GM12872 (cell line): ENCODE data around the gene MTCP1.

Experiments used
- TF ChIP-seq, protein P1 (sequence below): IDR thresholded peaks from 3 replicates; pipeline ENCODE4 v1.5.1; 2011; ENCODE audit warnings: low read depth, mild to moderate bottlenecking, low read length, moderate library complexity; ENCODE audit not compliant: insufficient read depth

The MTCP1 gene

DNA sequence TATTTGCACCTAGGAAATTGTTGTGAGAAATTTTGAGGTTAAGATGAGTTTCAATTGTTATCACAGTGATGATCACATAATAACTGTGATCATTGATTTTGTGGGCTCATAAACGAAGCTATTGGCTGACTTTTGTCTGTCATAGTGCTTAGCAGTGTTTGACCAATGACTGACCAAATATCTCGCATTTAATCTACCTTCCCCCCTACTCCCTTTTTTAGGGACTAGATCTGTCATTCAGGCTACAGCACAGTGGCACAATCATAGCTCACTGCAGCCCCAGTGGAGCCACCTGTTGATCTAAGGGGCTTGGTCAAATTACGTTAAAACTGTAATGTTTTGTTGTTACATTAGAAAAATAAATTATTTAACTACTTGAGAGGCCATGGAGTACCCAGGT is 42.8 kb downstream of the MTCP1 start:
- TF ChIP-seq, protein P1, sequence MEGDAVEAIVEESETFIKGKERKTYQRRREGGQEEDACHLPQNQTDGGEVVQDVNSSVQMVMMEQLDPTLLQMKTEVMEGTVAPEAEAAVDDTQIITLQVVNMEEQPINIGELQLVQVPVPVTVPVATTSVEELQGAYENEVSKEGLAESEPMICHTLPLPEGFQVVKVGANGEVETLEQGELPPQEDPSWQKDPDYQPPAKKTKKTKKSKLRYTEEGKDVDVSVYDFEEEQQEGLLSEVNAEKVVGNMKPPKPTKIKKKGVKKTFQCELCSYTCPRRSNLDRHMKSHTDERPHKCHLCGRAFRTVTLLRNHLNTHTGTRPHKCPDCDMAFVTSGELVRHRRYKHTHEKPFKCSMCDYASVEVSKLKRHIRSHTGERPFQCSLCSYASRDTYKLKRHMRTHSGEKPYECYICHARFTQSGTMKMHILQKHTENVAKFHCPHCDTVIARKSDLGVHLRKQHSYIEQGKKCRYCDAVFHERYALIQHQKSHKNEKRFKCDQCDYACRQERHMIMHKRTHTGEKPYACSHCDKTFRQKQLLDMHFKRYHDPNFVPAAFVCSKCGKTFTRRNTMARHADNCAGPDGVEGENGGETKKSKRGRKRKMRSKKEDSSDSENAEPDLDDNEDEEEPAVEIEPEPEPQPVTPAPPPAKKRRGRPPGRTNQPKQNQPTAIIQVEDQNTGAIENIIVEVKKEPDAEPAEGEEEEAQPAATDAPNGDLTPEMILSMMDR: no peak

DNA sequence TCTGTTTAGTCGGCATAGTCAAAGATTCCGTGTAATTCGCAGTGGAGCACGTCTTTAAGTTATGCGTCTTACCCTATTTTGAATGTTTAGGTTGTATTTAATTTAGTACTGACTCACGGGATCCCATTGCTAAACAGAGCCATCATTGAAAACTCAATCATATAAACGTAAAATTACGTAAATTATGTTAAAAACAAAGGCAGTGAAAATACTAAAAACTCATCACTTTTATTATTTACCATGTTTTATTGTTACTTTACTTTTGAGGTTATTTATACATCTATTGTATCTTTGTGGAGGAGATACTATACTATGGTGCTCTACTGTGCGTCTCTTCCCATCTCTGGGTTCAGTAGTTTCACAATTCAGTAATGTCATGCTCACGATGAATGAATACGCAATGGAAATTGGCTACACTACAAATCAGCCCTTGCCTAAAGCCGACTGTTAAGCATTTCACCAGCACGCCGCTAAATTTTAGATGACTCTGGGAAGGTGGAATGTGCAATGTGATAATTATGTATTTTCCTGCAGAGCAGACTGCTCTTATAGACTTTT is 43.3 kb downstream of the MTCP1 start:
- TF ChIP-seq, protein P1: no peak

DNA sequence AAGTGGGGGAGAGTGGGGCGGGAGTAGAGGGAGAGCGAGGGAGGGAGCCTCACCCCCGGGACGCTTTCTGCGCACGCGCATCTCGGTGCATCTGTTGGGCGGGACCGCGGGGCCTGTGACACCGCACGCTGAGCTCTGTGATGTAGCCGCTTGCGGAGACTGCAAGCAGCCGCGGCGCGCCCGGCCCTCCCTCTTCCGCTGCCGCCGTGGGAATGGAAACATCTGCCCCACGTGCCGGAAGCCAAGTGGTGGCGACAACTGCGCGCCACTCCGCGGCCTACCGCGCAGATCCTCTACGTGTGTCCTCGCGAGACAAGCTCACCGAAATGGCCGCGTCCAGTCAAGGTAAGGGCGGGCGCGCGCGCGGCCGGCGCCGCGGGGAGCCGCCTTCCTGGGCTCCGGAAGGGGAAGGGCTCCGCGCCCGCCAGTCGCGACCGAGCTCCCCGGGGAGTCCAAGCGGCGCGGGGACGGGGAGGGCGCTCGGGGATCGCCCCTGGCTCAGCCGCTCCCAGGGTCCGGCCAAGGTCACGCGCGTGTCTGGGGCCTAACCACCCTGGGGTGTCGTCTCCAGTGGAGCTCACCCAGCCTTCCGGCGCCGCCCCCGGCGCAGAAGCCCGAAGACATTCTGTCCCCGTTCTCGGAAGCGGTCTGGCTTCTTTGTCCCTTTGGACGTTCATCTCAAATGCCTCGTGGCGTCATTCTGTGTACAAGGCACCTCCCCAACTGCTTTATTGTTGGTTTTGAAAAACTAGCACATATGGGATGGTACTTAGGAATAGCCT is 44.0 kb downstream of the MTCP1 start, which contains the start of gene FUNDC2:
FUNDC2 (plus strand) TSS at position 118 of the 782 bp plus-strand sequence; CDS start at position 213, 95 bp downstream.
- TF ChIP-seq, protein P1: no peak

DNA sequence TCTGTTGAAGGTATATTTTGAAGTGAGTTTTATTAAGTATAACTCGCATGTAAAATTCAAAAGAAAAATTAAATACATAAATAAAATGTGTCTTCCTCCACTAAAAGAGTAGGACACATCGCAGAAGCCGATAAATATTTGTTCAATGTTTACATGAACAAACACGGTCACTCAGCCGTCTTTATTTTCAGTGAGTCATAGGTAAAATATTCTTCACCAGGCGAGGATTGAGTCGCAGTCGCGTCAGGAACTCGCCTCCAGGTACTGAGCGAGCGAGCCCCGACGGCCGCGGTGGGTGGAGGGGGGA is 44.6 kb downstream of the MTCP1 start:
- TF ChIP-seq, protein P1: no peak

DNA sequence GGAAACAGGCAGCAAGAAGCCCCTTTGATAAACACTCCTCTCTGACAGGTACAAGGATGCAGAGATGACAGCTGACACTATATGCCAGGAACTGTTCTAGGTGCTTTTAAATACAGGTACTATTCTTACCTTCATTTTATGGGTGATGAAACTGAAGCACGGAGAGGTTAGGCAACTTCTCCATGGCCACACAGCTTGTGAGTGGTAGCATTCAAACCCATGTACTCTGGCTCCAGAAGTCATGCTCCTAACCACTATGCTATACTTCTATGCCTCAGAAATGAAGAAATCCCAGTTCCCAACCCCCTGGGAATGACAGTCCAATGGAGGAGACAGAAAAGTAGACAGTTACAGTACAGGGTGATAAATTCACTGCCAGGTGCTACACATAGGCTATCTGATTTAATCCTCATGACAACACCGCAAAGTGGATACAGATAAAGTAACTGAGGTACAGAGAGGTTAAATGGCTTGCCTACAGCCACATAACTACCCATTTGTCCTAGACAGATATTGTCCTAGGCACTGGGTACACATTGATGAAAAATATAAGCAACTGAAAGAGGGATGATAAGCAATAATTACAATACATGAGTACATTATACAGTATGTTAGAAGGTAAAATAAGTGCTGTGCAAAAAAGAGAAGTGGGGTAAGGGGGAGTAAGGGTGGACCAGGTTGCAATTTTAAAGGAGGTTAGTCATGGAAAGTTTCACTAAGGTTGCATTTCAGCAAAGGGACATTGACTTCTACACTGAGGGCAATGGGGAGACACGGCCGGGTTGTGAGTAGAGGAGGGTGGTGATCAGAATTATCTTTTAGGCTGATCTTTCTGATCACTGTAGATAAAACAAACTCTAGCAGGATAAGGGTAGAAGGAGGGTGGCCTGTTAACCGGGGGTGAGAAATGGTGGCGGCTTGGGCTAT is 46.8 kb downstream of the MTCP1 start:
- TF ChIP-seq, protein P1: no peak

DNA sequence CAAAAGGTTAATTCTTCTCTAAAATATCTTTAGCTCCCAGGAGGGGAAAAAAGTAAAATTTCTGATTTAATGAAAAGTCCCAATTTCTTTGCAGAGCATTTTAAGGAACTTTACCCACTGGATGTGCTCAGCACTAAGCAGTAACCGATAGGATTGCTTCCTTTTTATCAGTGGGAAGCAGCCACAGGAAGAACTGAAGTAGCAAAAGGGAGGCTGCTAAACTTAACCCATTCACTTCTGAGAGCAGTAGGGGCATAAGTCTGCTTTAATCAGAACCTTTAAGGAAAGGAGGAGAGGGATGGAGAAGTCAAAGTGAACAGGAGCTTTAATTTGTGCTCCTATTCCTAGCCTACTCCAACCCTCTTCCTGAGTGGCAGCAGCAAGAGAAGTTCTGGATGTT is 48.4 kb downstream of the MTCP1 start, which contains the start of gene F8:
F8 (minus strand) TSS at position 139 of the 400 bp plus-strand sequence. CDS start 171 bp downstream, outside the sequence.
- TF ChIP-seq, protein P1: no peak

DNA sequence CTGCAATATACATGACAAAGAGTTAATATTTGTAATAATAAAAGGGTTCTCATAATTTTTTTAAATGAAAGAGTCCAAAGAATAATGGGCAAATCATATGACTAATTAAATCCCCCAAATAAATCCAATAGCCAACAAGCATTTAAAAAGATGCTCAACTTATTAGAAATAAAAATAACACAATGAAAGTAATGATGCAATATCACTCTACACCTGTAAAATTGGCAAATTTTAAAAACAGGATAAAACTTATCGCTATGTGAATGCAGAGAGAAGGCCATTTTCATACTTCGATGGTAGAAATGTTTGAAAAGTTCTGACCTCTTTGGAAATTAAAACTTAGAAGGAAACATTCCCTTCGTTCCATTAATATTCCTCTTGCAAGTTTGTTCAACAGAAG is 50.3 kb downstream of the MTCP1 start:
- TF ChIP-seq, protein P1: no peak
